ENCODE data around the gene VTN. TPM values are rescaled to one million over a fixed set of nuclear protein-coding genes. Genes with fewer than 3 reads are reported as not detected.
A peak's percentile ranks its signal among the peaks of the same experiment; 100 is the strongest.

VTN gene
- total and polyA plus RNA-seq, 8 donors = 0.72 to 2.9 (median 1.1) TPM; not detected in 3

DNA sequence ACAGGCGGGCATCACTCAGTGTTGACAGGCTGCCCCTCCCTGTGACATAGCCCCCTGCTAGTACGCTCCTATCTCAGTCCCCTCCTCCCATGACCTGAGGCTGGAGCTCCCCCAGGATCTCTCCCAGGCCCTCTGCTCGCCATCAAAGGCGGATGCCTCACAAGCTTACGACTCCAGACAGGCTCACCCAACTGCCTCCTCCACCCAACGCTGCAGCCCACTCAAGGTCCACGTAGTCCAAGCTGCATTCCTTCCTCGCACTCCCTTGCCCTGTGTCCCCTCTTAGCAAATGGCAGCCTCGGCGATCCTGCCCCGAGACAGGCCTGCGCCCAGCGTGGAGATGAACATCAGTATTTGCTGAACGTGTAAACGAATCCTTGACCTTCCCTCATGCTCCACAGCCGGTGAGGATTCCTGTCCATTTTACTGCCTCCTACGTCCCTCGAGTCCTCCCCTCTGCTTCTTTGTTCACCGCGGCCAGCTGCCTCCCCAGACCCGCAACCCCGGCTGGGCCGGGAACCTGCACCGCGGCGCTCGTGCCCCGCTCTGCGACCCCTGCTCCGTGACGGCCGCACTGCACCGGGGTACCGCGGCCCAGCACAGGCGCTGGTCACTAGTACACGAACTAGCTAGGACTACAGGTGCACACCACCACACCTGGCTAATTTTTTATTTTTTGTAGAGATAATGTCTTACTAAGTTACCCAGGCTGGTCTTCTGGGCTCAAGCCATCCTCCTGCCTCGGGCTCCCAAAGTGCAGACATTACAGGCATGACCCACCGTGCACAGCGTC is 51.9 kb downstream of the VTN start:
- intact Hi-C loops (cut with DNase I; ENCODE audit: low total_unique reads) = no loop called here
- H3K27ac ChIP-seq = peak overlapping the region; percentile 84 to 90 (median 87)
- H3K9me3 ChIP-seq = no peaks in the 10 kb centered on the region
- 13 to 17% (median 14%) methylated on average over 33 to 40 of the region's 40 CpGs for WGBS, 5 donors
- H3K4me3 ChIP-seq = peak overlapping the region; percentile 59 to 87 (median 74)
- H3K27me3 ChIP-seq = no peaks in the 10 kb centered on the region
- peak in 1 of 2 donors; percentile 36 for DNase-seq
- TF ChIP-seq CTCF (IDR thresholded peaks at IDR 0.05) (no peak), POLR2AphosphoS5 (IDR thresholded peaks at IDR 0.05) (no peak), EP300 (IDR thresholded peaks at IDR 0.05) (no peak)
- no peaks in the 10 kb centered on the region for H3K36me3 ChIP-seq
- peaks cover 13 to 49% (median 23%) of the 10 kb centered on the region in 4 donors for H3K4me1 ChIP-seq

Other genes with a start within 250 kb of the VTN start
- 10 to 100 TPM in 4 of 5 donors, 1 to 10 TPM in 1; 7.6 to 54.0 (median 21.4) TPM for gene TMEM97, start 51.1 kb downstream of the VTN start, total RNA-seq
- gene TMEM97, start 51.1 kb downstream of the VTN start, polyA plus RNA-seq = 10 to 100 TPM; 28.1 to 38.2 (median 31.3) TPM
- gene IFT20, start 34.8 kb downstream of the VTN start, total RNA-seq = 10 to 100 TPM; 24.9 to 52.2 (median 47.3) TPM
- gene IFT20, start 34.8 kb downstream of the VTN start, polyA plus RNA-seq = 10 to 100 TPM; 75.9 to 95.6 (median 94.9) TPM
- 10 to 100 TPM in 3 of 5 donors, 1 to 10 TPM in 2; 1.7 to 50.4 (median 19.3) TPM for gene TNFAIP1, start 34.5 kb downstream of the VTN start, total RNA-seq
- gene TNFAIP1, start 34.5 kb downstream of the VTN start, polyA plus RNA-seq = 10 to 100 TPM; 12.7 to 25.4 (median 21.4) TPM
- gene POLDIP2, start 12.8 kb downstream of the VTN start, total RNA-seq = 100 to 1,000 TPM in 1 of 5 donors, 10 to 100 TPM in 4; 41.9 to 118 (median 57.6) TPM
- gene POLDIP2, start 12.8 kb downstream of the VTN start, polyA plus RNA-seq = 10 to 100 TPM; 44.2 to 69.2 (median 63.8) TPM
- not detected for gene SEBOX, start 5.1 kb downstream of the VTN start, total RNA-seq
- gene SEBOX, start 5.1 kb downstream of the VTN start, polyA plus RNA-seq = not detected
- gene SARM1, start 1.4 kb upstream of the VTN start, total RNA-seq = 10 to 100 TPM; 11.0 to 58.3 (median 15.2) TPM
- gene SARM1, start 1.4 kb upstream of the VTN start, polyA plus RNA-seq = 1 to 10 TPM; 4.6 to 6.9 (median 5.2) TPM
- gene SLC46A1, start 35.9 kb upstream of the VTN start, total RNA-seq = 10 to 100 TPM in 2 of 5 donors, 1 to 10 TPM in 2, under 1 TPM in 1; 0.87 to 31.5 (median 7.5) TPM
- gene SLC46A1, start 35.9 kb upstream of the VTN start, polyA plus RNA-seq = 1 to 10 TPM in 2 of 3 donors, under 1 TPM in 1; 0.61 to 2.7 (median 2.5) TPM
- 1 to 10 TPM in 1 of 5 donors, not detected in 4; 3.2 TPM for gene SLC13A2, start 103.3 kb upstream of the VTN start, total RNA-seq
- gene SLC13A2, start 103.3 kb upstream of the VTN start, polyA plus RNA-seq = under 1 TPM in 1 of 3 donors, not detected in 2; 0.15 TPM
- 1 to 10 TPM in 1 of 5 donors, under 1 TPM in 1, not detected in 3; 0.43 to 9.3 TPM for gene FOXN1, start 136.0 kb upstream of the VTN start, total RNA-seq
- gene FOXN1, start 136.0 kb upstream of the VTN start, polyA plus RNA-seq = 1 to 10 TPM in 1 of 3 donors, not detected in 2; 2.4 TPM
- gene UNC119, start 182.3 kb upstream of the VTN start, total RNA-seq = 10 to 100 TPM; 13.6 to 30.9 (median 17.0) TPM
- 10 to 100 TPM; 16.5 to 27.1 (median 19.9) TPM for gene UNC119, start 182.3 kb upstream of the VTN start, polyA plus RNA-seq
- gene PIGS, start 201.2 kb upstream of the VTN start, total RNA-seq = 100 to 1,000 TPM in 1 of 5 donors, 10 to 100 TPM in 4; 14.7 to 105 (median 33.3) TPM
- gene PIGS, start 201.2 kb upstream of the VTN start, polyA plus RNA-seq = 10 to 100 TPM; 19.2 to 25.7 (median 19.8) TPM
- gene ALDOC, start 206.6 kb upstream of the VTN start, total RNA-seq = 10 to 100 TPM in 2 of 5 donors, 1 to 10 TPM in 2, under 1 TPM in 1; 0.89 to 21.1 (median 9.1) TPM
- 10 to 100 TPM in 2 of 3 donors, 1 to 10 TPM in 1; 8.7 to 54.8 (median 17.1) TPM for gene ALDOC, start 206.6 kb upstream of the VTN start, polyA plus RNA-seq
- 10 to 100 TPM in 2 of 5 donors, 1 to 10 TPM in 3; 1.2 to 48.7 (median 9.9) TPM for gene SPAG5, start 228.7 kb upstream of the VTN start, total RNA-seq
- gene SPAG5, start 228.7 kb upstream of the VTN start, polyA plus RNA-seq = 10 to 100 TPM in 1 of 3 donors, 1 to 10 TPM in 2; 4.4 to 16.4 (median 6.6) TPM
- 10 to 100 TPM in 3 of 5 donors, 1 to 10 TPM in 2; 9.3 to 36.2 (median 11.6) TPM for gene RSKR, start 243.9 kb upstream of the VTN start, total RNA-seq
- gene RSKR, start 243.9 kb upstream of the VTN start, polyA plus RNA-seq = 1 to 10 TPM in 2 of 3 donors, under 1 TPM in 1; 0.31 to 2.3 (median 1.2) TPM

All from stomach (tissue), 9 donors.